Right cardiac atrium (tissue), 5 donors: Measurements from ENCODE around the gene SESN2. TPM values are rescaled to one million over a fixed set of nuclear protein-coding genes. Genes with fewer than 3 reads are reported as not detected.

ENCODE experiments used
- ATAC-seq, 2 donors: fragments of 200-7000 bp; cut with Tn5 transposase; one replicate each; pipeline versions ENCODE4 v1.8.0 to v1.9.1; 2020; ENCODE audit warnings: moderate library complexity in 2 of 2, mild to moderate bottlenecking in 1 of 2
- DNase-seq, 3 donors: peaks; one replicate each; pipeline ENCODE4 v3.0.0-alpha.2; 2020
- H3K27ac ChIP-seq: one replicate; pipeline ENCODE4 v1.5.1; 2013; ENCODE audit warnings: mild to moderate bottlenecking, low read length, control low read depth, moderate library complexity
- H3K27me3 ChIP-seq: one replicate; pipeline ENCODE4 v1.6.1; 2013; ENCODE audit not compliant: control insufficient read depth, insufficient read depth
- H3K4me1 ChIP-seq: one replicate; pipeline ENCODE4 v1.6.1; 2013; ENCODE audit warnings: low read length; ENCODE audit not compliant: control insufficient read depth, insufficient read depth
- H3K4me3 ChIP-seq: one replicate; pipeline ENCODE4 v1.5.1; 2013; ENCODE audit warnings: low read length, control low read depth
- H3K9me3 ChIP-seq: one replicate; pipeline ENCODE4 v1.6.1; 2013; ENCODE audit warnings: low read length; ENCODE audit not compliant: control insufficient read depth
- WGBS: extraction: QIAGEN DNeasy Blood & Tissue Kit; methylation state at CpG from one replicate; pipeline ENCODE4 v1.1.7; 2013; 5-methylcytosine and 5-hydroxymethylcytosine counted together
- intact Hi-C, 4 donors: fragments of 100-400 bp; cut with DNase I; formaldehyde crosslinking; loops; one replicate each; pipeline versions ENCODE4 v1.11.0 to v1.14.0; 2022 to 2023
- long read RNA-seq, 4 donors: library from polyadenylated mRNA; unstranded; transcript quantifications; one replicate each; pipeline ENCODE4 v2.0.0, GENCODE V29; 2020 to 2021
- polyA plus RNA-seq: library from polyadenylated mRNA; stranded (reverse); fragments of 200-250 nt; gene quantifications from one replicate; pipeline ENCODE4 v1.2.3, GENCODE V29; 2013
- total RNA-seq, 4 donors: library from RNA; stranded (reverse); fragmentation: NEBNext Ultra II Directional; extraction: Animal tissue kit (Norgen Biotek cat#: 25700); gene quantifications; one replicate each; pipeline ENCODE4 v1.2.1, GENCODE V29; 2021
- donor health status: healthy with polysubstance abuse.
- donor health status: DM: no; HTN: yes; CAD: no.
- donor health status: DM: no; HTN: no; CAD: no.
- donor health status: DM: no; HTN: yes; CAD: no; lungs with severe emphysema.
- donor health status: DM: yes; HTN: yes; CAD: no.

The SESN2 gene
- 1 to 10 TPM; 3.4 to 3.8 (median 3.6) TPM for total RNA-seq
- 3.1 TPM for polyA plus RNA-seq
- long read RNA-seq, donor 1, partial matches to known transcripts: 4 of 9 reads
- long read RNA-seq, donor 1, other reads (novel, unspliced or antisense): 1 of 9 reads
- long read RNA-seq, donor 2, partial matches to known transcripts: 0 of 4 reads
- long read RNA-seq, donor 2, other reads (novel, unspliced or antisense): 0 of 4 reads
- long read RNA-seq, donor 3, transcript SESN2-201 (10 exons, 3,453 nt): major isoform, 28 of 33 reads
- long read RNA-seq, donor 3, partial matches to known transcripts: 4 of 33 reads
- long read RNA-seq, donor 3, other reads (novel, unspliced or antisense): 1 of 33 reads
- long read RNA-seq, donor 4, transcript SESN2-201 (10 exons, 3,453 nt): major isoform, 8 of 8 reads
- long read RNA-seq, donor 4, partial matches to known transcripts: 0 of 8 reads
- long read RNA-seq, donor 4, other reads (novel, unspliced or antisense): 0 of 8 reads

GRCh38 chr1:28259252-28259933 lies at the start of gene SESN2:
TSS of gene SESN2 (plus strand) at chr1:28259518. CDS start at chr1:28259848, 330 bp downstream.
- WGBS: under 1% methylated on average over 76 of the region's 76 CpGs
- H3K4me1 ChIP-seq: peaks cover 7% of the 10 kb centered on the region
- H3K27ac ChIP-seq: peak within 1 kb of the TSS; percentile 93
- no peaks in the 10 kb centered on the region for H3K27me3 ChIP-seq
- H3K4me3 ChIP-seq: peak within 1 kb of the TSS; percentile 83
- H3K9me3 ChIP-seq: no peaks in the 10 kb centered on the region
- ATAC-seq: peak; percentile 97
- peak; percentile 100 for DNase-seq
- intact Hi-C loops: loop anchor here in 1 of 4 donors (10.0 kb wide), 1 partner anchor 65 kb away; the partner anchor contains the start of gene MED18

- ATAC-seq (no peak), DNase-seq (no peak)
- Histone ChIP-seq H3K9me3 (no peaks in the 10 kb centered on the region), H3K4me3 (no peak overlapping the region), H3K27me3 (no peaks in the 10 kb centered on the region), H3K4me1 (no peaks in the 10 kb centered on the region), H3K27ac (no peak overlapping the region)
- intact Hi-C loops: loop anchor here in 3 of 4 donors (5.0 to 10.0 kb wide), 2 partner anchors 117 to 355 kb away; no protein-coding TSS in a partner anchor
- 49% methylated on average over 1 of the region's 1 CpG for WGBS
These were observed 49.6 kb upstream of the SESN2 start for GRCh38 chr1:28209700-28210099.

GRCh38 chr1:28213315-28213714 lies 46.0 kb upstream of the SESN2 start:
- 61% methylated on average over 2 of the region's 2 CpGs for WGBS
- intact Hi-C loops: loop anchor here in 1 of 4 donors (5.0 kb wide), 1 partner anchor 121 kb away; no protein-coding TSS in a partner anchor
- Histone ChIP-seq H3K9me3 (no peaks in the 10 kb centered on the region), H3K27ac (no peak overlapping the region), H3K4me1 (no peaks in the 10 kb centered on the region), H3K4me3 (no peak overlapping the region), H3K27me3 (no peaks in the 10 kb centered on the region)
- ATAC-seq (no peak), DNase-seq (no peak)

- Histone ChIP-seq H3K27ac (no peak overlapping the region), H3K4me1 (peaks cover 3% of the 10 kb centered on the region), H3K9me3 (no peaks in the 10 kb centered on the region), H3K27me3 (no peaks in the 10 kb centered on the region), H3K4me3 (no peak overlapping the region)
- intact Hi-C loops: no loop called here
- ATAC-seq (no peak), DNase-seq (no peak)
These were observed 30.2 kb upstream of the SESN2 start for GRCh38 chr1:28229089-28229488.

GRCh38 chr1:28229996-28230395 lies 29.3 kb upstream of the SESN2 start:
- no peaks in the 10 kb centered on the region for H3K27me3 ChIP-seq
- H3K4me1 ChIP-seq: peaks cover 3% of the 10 kb centered on the region
- intact Hi-C loops: no loop called here
- ATAC-seq (no peak), DNase-seq (no peak)
- H3K27ac ChIP-seq: no peak overlapping the region
- 85% methylated on average over 2 of the region's 2 CpGs for WGBS
- H3K9me3 ChIP-seq: no peaks in the 10 kb centered on the region
- no peak overlapping the region for H3K4me3 ChIP-seq

GRCh38 chr1:28232558-28233263 lies 26.6 kb upstream of the SESN2 start, which contains the start of gene DNAJC8:
TSS of gene DNAJC8 (minus strand) at chr1:28233029. CDS start at chr1:28232998, 31 bp downstream.
- Histone ChIP-seq H3K27me3 (no peaks in the 10 kb centered on the region), H3K27ac (peak within 1 kb of the TSS; percentile 39), H3K4me1 (peaks cover 8% of the 10 kb centered on the region), H3K4me3 (peak within 1 kb of the TSS; percentile 61), H3K9me3 (no peaks in the 10 kb centered on the region)
- WGBS: under 1% methylated on average over 40 of the region's 40 CpGs
- DNase-seq (peak; percentile 96 to 98 (median 97)), ATAC-seq (peak; percentile 77)
- intact Hi-C loops: no loop called here

GRCh38 chr1:28233264-28233606 lies 26.1 kb upstream of the SESN2 start:
- peak overlapping the region; percentile 26 for H3K27ac ChIP-seq
- H3K4me3 ChIP-seq: peak overlapping the region; percentile 61
- H3K9me3 ChIP-seq: no peaks in the 10 kb centered on the region
- intact Hi-C loops: no loop called here
- peaks cover 8% of the 10 kb centered on the region for H3K4me1 ChIP-seq
- WGBS: 64% methylated on average over 14 of the region's 14 CpGs
- DNase-seq: peak in 2 of 3 donors; percentile 55 to 57
- H3K27me3 ChIP-seq: no peaks in the 10 kb centered on the region
- ATAC-seq: no peak

GRCh38 chr1:28235755-28236655 lies 23.3 kb upstream of the SESN2 start, which contains the start of gene ATP5IF1:
TSS of gene ATP5IF1 (plus strand) at chr1:28236124. CDS start at chr1:28236184, 60 bp downstream.
- intact Hi-C loops: no loop called here
- peak; percentile 97 for ATAC-seq
- WGBS: under 1% methylated on average over 60 of the region's 60 CpGs

GRCh38 chr1:28236656-28237322 lies 22.5 kb upstream of the SESN2 start:
- H3K27ac ChIP-seq: peak overlapping the region; percentile 78
- WGBS: 10% methylated on average over 20 of the region's 20 CpGs
- intact Hi-C loops: no loop called here
- ATAC-seq: peak; percentile 1 to 8
- peak overlapping the region; percentile 70 for H3K4me3 ChIP-seq
- no peaks in the 10 kb centered on the region for H3K9me3 ChIP-seq
- H3K4me1 ChIP-seq: peaks cover 8% of the 10 kb centered on the region
- DNase-seq: no peak
- no peaks in the 10 kb centered on the region for H3K27me3 ChIP-seq

More at GRCh38 chr1:28235755-28236655, 23.3 kb upstream of the SESN2 start, which contains the start of gene ATP5IF1:
- H3K9me3 ChIP-seq: no peaks in the 10 kb centered on the region
- H3K4me3 ChIP-seq: peak within 1 kb of the TSS; percentile 70
- peaks cover 8% of the 10 kb centered on the region for H3K4me1 ChIP-seq
- H3K27ac ChIP-seq: peak within 1 kb of the TSS; percentile 78
- no peaks in the 10 kb centered on the region for H3K27me3 ChIP-seq
- peak; percentile 98 to 99 (median 98) for DNase-seq
